OCI-M2 (cell line): ENCODE measurements around the gene COA6.
"Not testable (repeated sequence)": the region's sequence is repeated elsewhere in the genome, so short reads cannot be mapped to it uniquely, and the experiment has no call there.

Experiments used
- DNase-seq: peaks from one replicate; lab custom pipeline; 2025; ENCODE audit not compliant: unreplicated experiment; lab: John Stamatoyannopoulos, UW

COA6 gene

DNA sequence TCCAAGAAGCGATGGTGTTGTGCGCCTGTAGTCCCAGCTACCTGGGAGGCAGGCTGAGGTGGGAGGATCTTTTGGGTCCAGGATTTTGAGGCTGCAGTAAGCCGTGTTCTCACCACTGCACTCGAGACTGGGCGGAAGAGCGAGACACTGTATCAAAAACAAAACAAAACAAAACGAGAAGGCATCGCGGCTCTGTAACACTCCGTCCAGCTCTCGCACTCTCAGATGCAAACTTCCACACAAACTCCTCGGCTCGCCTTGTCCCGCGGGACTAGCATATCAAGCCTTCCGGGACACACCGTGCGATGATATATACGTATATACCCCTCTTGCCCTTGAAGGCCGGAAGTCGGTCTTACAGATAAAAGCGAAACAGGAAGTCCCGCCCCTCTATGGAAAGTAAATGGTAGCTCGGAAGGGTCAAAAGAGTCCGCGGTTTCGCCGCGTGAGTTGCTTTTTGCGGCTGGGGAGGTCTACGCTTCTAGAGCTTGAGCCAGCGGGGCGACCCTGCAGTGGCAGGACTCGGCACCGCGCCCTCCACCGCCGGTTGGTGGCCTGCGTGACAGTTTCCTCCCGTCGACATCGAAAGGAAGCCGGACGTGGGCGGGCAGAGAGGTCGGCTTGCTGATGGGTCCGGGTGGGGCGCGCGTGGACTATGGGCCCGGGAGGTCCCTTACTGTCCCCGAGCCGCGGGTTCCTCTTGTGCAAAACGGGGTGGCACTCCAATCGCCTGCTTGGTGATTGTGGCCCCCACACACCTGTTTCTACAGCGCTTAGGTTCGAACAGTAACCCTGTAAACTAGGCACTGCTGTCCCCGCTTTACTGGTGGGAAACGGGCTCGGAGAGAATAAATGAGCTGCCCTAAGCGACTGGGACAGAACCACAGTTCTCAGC lies at the start of gene COA6:
COA6 (plus strand) TSS at position 393 of the 895 bp plus-strand sequence; CDS start at position 404, 11 bp downstream.
- peak; percentile 56 for DNase-seq

DNA sequence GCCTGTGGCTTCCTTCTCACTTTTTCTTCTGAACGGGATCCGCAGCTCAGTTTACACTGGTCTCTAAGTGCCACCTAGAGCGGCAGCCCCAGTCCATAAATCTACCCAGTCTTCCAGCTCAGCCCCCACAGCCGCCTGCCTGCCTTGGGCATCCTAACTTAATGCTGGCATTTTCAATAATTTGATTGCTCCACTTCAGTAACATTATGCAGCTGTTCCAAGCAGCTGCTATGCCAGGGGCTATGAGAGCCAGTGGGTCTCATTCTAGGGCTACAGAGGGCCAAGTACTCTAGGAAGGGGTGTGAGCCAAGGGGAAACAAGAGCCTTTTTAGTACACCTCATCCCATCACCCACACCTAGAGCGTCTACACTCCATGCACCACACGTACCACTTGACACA lies 48.4 kb upstream of the COA6 start:
- DNase-seq: no peak

DNA sequence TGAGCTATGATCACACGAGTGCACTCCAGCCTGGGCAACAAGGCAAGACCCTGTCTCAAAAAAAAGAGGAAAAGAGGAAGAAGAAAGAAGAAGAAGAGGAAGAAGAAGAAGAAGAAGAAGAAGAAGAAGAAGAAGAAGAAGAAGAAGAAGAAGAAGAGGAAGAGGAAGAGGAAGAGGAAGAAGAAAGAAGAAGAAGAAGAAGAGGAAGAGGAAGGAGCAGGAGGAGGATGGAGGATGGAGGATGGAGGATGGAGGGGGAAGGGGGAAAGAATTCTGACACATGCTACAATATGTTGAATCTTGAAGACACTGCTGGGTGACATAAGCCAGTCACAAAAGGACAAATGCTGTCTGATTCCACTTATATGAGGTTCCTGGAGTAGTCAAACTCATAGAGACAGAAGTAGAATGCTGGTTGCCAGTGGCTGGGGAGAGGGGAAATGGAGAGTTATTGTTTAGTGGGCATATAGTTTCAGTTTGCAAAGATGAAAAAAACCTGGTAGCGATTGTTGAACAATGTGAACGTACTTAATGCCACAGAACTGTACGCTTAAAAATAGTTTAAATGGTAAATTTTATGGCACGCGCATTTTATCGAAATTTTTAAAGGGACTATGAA lies 47.3 kb upstream of the COA6 start:
- DNase-seq: no peak

- no peak for DNase-seq
Measured at GRCh38 chr1:234326497-234327366, 46.5 kb upstream of the COA6 start.

- no peak for DNase-seq
Measured at GRCh38 chr1:234327577-234328164, 45.6 kb upstream of the COA6 start.

GRCh38 chr1:234330843-234331215 lies 42.4 kb upstream of the COA6 start:
- no peak for DNase-seq

- no peak for DNase-seq
Measured at GRCh38 chr1:234331507-234331906, 41.7 kb upstream of the COA6 start.

DNA sequence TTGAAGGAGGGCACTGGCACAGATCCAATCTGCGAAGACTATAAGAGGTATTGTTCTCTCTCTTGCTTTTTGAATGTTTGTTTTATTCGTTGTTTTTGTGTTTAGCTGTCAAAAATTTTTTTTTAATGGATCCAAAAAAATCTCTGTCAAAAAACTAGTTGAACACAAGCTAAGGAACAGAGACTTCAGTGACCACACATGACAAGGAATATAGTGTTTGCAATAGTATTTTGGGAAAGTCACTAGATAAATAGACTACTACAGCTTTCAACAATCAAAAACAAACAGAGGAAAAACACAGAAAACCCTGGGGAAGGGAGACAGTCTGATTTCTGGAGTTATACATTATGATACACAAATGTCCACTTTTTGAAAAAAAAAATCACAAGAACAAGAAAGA lies 36.9 kb upstream of the COA6 start:
- no peak for DNase-seq

DNA sequence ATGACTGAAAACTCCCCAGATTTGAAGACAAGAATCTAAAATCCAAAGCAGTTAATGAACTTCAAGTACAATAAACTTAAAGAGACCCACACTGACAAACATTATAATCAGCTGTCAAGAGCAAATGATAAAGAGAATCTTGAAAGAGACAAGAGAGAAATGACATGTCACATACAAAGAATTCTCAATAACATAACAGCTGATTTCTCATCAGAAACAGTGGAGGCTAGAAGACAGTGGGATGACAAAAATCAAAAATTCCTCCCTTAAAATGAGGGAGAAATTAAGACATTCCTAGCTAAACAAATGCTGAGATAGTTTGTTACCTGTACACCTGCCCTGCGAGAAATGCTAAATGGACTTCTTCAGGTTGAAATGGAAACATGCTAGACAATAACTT lies 36.0 kb upstream of the COA6 start:
- DNase-seq: no peak

DNA sequence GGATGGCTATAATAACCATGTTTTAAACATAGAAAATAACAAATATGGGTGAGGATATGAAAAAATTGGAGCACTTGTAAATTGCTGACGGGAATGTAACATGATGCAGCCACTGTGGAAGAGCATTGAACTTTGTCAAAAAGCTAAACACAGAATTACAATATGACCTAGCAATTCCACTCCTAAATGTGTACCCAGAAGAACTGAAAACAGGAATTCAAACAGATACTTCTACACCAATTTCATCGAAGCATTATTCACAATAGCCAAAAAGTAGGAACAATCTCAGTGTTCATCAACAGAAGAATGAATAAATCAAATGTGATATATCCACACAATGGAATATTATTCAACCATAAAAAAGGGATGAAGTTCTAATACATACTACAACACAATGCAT lies 32.7 kb upstream of the COA6 start:
- DNase-seq: no peak

DNA sequence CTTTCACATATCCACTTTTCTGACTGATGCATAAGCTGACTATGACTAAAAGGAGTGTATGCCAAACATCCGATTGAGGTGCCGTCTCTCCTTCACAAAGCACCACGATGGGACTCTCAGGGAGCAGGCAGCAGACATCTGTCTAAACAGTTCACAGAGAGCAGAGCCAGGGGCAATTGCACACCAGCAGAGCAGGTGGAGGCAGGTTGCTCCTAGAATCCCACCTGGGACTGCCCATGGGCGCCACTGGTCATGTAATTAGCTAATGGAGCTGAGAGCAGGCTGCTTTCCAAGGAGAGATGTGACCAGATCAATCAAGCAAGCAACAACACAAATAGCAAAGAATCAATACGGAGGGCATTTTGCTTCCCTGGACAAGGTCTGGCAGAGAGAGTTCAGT lies 30.5 kb upstream of the COA6 start:
- DNase-seq: no peak

- no peak for DNase-seq
Measured at GRCh38 chr1:234345237-234345636, 28.0 kb upstream of the COA6 start.

GRCh38 chr1:234348964-234349363 lies 24.3 kb upstream of the COA6 start:
- DNase-seq: no peak

- DNase-seq: no peak
Measured at GRCh38 chr1:234355782-234356510, 17.3 kb upstream of the COA6 start.

DNA sequence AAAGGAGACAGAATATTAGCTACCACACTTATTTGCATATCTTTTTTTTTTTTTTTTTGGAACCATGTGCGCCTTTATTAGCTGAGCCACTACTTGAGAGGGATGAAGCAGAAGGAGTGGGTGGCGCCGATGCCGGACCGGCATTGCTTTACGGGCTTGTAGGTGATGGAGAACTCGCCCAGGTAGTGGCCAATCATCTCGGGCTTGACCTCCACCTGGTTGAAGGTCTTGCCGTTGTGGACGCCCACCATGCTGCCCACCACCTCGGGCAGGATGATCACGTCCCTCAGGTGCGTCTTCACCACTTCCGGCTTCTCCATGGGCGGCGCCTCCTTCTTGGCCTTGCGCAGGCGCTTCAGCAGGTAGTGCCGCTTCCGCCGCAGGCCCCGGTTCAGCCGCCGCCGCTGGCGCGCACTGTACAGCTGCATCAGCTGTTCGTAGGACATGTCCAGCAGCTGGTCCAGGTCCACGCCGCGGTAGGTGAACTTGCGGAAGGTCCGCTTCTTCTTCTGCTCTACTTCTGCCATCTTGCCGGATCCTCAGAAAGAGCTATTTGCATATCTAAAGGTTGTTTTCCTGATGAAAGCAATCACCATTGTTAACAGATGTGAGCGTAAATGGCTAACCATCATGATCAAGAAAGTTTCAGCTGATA lies 16.5 kb upstream of the COA6 start:
- DNase-seq: not testable (repeated sequence)

GRCh38 chr1:234357831-234358230 lies 15.4 kb upstream of the COA6 start:
- DNase-seq: no peak

GRCh38 chr1:234361102-234361603 lies 12.1 kb upstream of the COA6 start:
- DNase-seq: no peak

DNA sequence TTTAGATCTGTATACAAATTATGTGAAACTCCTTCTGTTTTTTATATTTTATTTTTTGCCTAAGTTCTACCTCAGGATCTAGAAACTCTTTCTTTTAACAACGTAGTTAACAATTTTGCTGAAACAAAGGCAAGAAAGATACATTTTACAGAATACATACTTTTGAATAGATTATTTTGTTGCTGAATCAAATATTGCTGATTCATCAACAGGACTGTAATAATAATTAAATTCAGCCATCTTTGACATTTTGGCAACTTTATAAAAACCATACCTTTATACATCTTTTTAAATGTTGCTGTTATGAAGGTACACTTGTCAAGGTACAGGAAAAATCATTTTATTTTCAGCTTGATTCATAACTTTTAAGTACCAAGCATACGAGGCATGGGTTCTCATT lies 10.7 kb upstream of the COA6 start:
- DNase-seq: no peak

DNA sequence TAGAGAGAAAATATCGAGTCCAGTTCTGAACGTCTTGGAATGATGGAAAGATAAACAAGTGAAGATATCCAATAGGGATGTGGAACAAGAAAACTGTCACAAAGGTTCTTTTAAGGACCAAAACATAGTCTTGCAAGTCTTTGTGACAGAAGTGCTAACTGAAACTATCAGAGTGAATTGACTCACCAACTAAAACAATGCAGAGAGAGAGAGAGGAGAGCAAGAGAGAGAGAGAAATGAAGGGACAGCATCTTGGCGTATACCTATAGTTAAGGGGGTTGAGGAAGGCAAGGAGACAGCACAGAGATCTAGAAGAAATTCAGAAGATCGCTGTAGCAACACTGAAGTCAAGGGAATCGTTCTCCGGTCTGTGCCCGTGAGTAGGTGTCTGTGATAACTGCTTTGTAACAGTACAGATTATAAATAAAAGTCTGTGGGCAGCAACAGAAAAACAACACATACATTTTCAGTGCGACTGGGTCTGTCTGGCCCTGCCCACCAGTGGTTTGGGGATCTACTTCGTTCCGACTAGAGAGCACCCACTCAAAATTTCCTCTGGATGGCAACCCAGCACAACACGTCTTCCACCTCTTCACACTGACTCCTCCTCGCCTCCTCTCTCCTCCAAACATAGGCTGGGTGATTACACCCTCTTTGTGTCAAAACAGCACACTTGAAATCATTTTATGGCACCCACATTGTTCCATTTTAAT lies 4.8 kb upstream of the COA6 start:
- no peak for DNase-seq
